Stomach (tissue), 9 donors: Measurements from ENCODE around the gene STON2. TPM values are rescaled to one million over a fixed set of nuclear protein-coding genes. Genes with fewer than 3 reads are reported as not detected.

Source experiments
- DNase-seq, 2 donors: peaks; one replicate each; pipeline versions ENCODE4 v3.0.0 to v3.0.0-alpha.2; 2013 to 2019
- H3K27ac ChIP-seq, 5 donors: fragments of 200-600 bp in 4 of 5; sonication (generic) in 4 of 5; one replicate each; pipeline ENCODE4 v1.5.1; 2013 to 2019; ENCODE audit warnings: mild to moderate bottlenecking in 1 of 5, moderate library complexity in 1 of 5
- H3K27me3 ChIP-seq, 3 donors: fragments of 200-600 bp; sonication (generic); one replicate each; pipeline ENCODE4 v1.5.1; 2017 to 2019; ENCODE audit warnings: mixed run types in 1 of 3
- H3K36me3 ChIP-seq, 4 donors: fragments of 200-600 bp; sonication (generic); 1 replicate in 3 of 4; 2 replicates in 1 of 4; pipeline ENCODE4 v1.5.1; 2016 to 2019
- H3K4me1 ChIP-seq, 4 donors: fragments of 200-600 bp; sonication (generic); one replicate each; pipeline ENCODE4 v1.5.1; 2016 to 2019
- H3K4me3 ChIP-seq, 4 donors: fragments of 200-600 bp; sonication (generic) in 3 of 4; one replicate each; pipeline ENCODE4 v1.5.1; 2016 to 2019; ENCODE audit warnings: mild to moderate bottlenecking in 1 of 4
- H3K9me3 ChIP-seq, 4 donors: fragments of 200-600 bp; sonication (generic); one replicate each; pipeline ENCODE4 v1.5.1; 2016 to 2019
- EP300 ChIP-seq: sonication (generic); formaldehyde crosslinking; IDR thresholded peaks from one replicate; pipeline ENCODE4 v1.6.1; 2017; ENCODE audit warnings: antibody characterized with exemption
- POLR2A ChIP-seq, 4 donors: fragments of 450-650 bp; IDR thresholded peaks; one replicate each; pipeline ENCODE4 v1.6.1; 2016; ENCODE audit warnings: antibody characterized with exemption in 4 of 4, control low read depth in 2 of 4, mild to moderate bottlenecking in 1 of 4, moderate library complexity in 1 of 4
- POLR2AphosphoS5 ChIP-seq, 3 donors: sonication (generic); formaldehyde crosslinking; IDR thresholded peaks; one replicate each; pipeline ENCODE4 v1.6.1; 2016; ENCODE audit warnings: antibody characterized with exemption in 3 of 3
- WGBS, 5 donors: extraction: QIAGEN DNeasy Blood & Tissue Kit in 3 of 5; methylation state at CpG; one replicate each; pipeline versions ENCODE4 v1.1.5 to v1.1.7; 2013 to 2018; 5-methylcytosine and 5-hydroxymethylcytosine counted together
- intact Hi-C: fragments of 100-400 bp; cut with DNase I; formaldehyde crosslinking; loops from one replicate; pipeline ENCODE4 v1.15.1; 2023; ENCODE audit warnings: low total_unique reads
- polyA plus RNA-seq, 3 donors: library from polyadenylated mRNA; stranded (reverse); fragments of 200-250 nt; gene quantifications; one replicate each; pipeline ENCODE4 v1.2.3, GENCODE V29; 2013
- total RNA-seq, 5 donors: library from RNA; depleted of rRNA; stranded (reverse); fragments of >200 nt; gene quantifications; one replicate each; pipeline versions ENCODE4 v1.1.0 to v1.2.3, GENCODE V29; 2014 to 2016
- TF ChIP-seq, protein P1 (sequence below), 7 experiments: fragments of 450-650 bp in 4 of 7; fragments of 200-600 bp in 3 of 7; sonication (generic) in 3 of 7; IDR thresholded peaks; one replicate each; pipeline ENCODE4 v1.5.1; 2016 to 2019; ENCODE audit warnings: antibody characterized with exemption in 7 of 7, control low read depth in 2 of 7, mild to moderate bottlenecking in 1 of 7
- donor health status: healthy with polysubstance abuse.
- donor health status: Bipolar disorder and iron deficiency.
- donor health status: healthy.

The STON2 gene
- total and polyA plus RNA-seq, 8 donors = 1.4 to 50.2 (median 8.3) TPM

DNA sequence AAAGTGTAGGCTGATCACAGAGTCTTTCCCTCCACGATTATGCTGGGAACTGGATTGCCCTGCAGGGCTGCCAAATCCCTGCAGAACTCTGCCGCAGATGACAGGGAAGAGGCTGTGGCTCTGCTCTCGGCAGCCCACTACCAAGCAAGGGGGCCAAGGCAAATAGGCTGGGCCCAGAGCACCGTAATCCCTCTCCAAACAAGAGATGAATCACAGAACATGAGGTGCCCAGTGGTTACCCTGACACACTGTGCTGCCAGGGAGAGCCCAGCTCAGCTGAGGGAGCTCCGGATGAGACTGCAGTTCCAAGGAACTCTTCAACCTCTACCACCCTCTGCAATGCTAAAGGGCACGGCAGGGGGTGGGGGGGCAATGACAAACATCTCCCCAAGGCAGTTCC, 33.9 kb downstream of the STON2 start:
- H3K36me3 ChIP-seq = no peaks in the 10 kb centered on the region
- H3K9me3 ChIP-seq = no peaks in the 10 kb centered on the region
- intact Hi-C loops = no loop called here
- no peak overlapping the region for H3K27ac ChIP-seq
- H3K27me3 ChIP-seq = no peaks in the 10 kb centered on the region
- peak; percentile 23 to 29 for DNase-seq
- no peak overlapping the region for H3K4me3 ChIP-seq
- WGBS, 5 donors = 34 to 41% (median 39%) methylated on average over 6 of the region's 6 CpGs
- TF ChIP-seq EP300 (no peak), POLR2A (IDR thresholded peaks at IDR 0.05) (no peak), POLR2AphosphoS5 (IDR thresholded peaks at IDR 0.05) (no peak)
- TF ChIP-seq, protein P1, sequence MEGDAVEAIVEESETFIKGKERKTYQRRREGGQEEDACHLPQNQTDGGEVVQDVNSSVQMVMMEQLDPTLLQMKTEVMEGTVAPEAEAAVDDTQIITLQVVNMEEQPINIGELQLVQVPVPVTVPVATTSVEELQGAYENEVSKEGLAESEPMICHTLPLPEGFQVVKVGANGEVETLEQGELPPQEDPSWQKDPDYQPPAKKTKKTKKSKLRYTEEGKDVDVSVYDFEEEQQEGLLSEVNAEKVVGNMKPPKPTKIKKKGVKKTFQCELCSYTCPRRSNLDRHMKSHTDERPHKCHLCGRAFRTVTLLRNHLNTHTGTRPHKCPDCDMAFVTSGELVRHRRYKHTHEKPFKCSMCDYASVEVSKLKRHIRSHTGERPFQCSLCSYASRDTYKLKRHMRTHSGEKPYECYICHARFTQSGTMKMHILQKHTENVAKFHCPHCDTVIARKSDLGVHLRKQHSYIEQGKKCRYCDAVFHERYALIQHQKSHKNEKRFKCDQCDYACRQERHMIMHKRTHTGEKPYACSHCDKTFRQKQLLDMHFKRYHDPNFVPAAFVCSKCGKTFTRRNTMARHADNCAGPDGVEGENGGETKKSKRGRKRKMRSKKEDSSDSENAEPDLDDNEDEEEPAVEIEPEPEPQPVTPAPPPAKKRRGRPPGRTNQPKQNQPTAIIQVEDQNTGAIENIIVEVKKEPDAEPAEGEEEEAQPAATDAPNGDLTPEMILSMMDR (IDR thresholded peaks at IDR 0.05) = no peak
- H3K4me1 ChIP-seq = no peaks in the 10 kb centered on the region

DNA sequence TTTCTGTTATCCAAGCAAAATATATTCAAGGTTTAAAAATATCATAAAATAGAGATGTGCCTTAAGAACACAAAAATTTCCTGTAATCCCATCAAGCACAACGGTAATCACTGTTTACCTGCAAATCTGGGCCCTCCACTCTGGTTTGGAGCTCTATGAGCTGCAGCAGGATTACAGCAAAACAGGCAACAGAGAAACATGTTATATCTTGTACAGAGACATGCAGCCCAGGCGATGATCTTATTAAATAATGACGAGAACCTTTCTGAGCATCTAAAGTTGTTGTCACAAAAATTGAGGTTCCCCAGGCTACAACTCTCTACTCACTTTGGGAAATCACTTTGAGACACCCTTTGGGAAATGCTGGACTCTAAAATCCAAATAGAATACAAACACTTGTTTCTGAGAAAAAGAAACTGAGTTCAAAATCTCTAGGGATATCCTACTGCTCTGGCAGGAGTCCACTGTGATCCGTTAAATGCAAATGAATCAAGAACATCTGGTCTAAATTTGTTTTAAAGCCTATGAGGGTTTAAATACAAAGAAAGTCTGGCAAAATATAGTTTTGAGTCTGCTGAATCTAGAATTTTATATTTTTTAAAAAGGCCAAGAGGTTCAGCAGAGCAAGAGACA, 36.3 kb downstream of the STON2 start:
- H3K36me3 ChIP-seq = no peaks in the 10 kb centered on the region
- no peaks in the 10 kb centered on the region for H3K4me1 ChIP-seq
- TF ChIP-seq, protein P1 (IDR thresholded peaks at IDR 0.05) = no peak
- no peak for TF ChIP-seq POLR2AphosphoS5 (IDR thresholded peaks at IDR 0.05)
- H3K9me3 ChIP-seq = no peaks in the 10 kb centered on the region
- DNase-seq = peak in 1 of 2 donors; percentile 48
- H3K27ac ChIP-seq = peak overlapping the region in 1 of 5 donors; percentile 1
- WGBS, 5 donors = 58 to 77% (median 62%) methylated on average over 4 of the region's 4 CpGs
- H3K27me3 ChIP-seq = no peaks in the 10 kb centered on the region
- intact Hi-C loops = no loop called here
- no peak overlapping the region for H3K4me3 ChIP-seq

DNA sequence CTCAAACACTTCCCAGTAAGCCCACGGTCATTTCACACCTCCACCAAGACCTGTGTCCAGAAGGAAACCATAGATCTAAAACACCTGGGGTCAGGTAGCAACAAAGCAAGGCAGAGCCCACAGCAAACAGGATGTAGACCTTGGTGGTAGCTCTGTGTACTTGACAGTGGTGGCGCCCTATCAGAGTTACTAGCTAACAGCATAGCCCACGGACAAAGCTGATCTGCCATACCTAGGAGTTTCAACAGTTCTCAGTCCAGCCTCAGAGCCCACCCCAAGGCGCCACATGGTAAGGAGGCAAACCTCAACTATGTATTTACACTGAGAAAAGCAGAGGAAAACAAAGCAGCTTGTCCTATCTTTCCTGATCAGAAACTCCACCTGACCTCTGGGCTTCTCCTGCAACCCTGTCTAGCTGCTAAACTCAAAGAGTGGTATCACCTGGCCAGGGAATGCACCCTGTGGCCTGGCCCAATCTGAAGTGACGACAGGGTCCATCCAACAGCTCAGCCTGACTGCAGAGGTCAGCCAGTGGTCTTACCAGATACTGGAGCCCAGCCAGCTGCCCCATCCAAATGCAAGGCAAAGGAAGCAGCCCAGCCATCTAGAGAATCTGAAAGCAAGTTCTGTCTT, 46.3 kb downstream of the STON2 start:
- H3K27ac ChIP-seq = no peak overlapping the region
- H3K4me3 ChIP-seq = no peak overlapping the region
- H3K27me3 ChIP-seq = no peaks in the 10 kb centered on the region
- no peaks in the 10 kb centered on the region for H3K36me3 ChIP-seq
- 70 to 93% (median 76%) methylated on average over 5 of the region's 5 CpGs for WGBS, 5 donors
- TF ChIP-seq, protein P1 (IDR thresholded peaks at IDR 0.05) = no peak
- TF ChIP-seq EP300 (no peak), POLR2AphosphoS5 (IDR thresholded peaks at IDR 0.05) (no peak), POLR2A (IDR thresholded peaks at IDR 0.05) (no peak)
- peaks cover 0 to 18% (median 14%) of the 10 kb centered on the region in 4 donors for H3K9me3 ChIP-seq
- DNase-seq = no peak
- H3K4me1 ChIP-seq = no peaks in the 10 kb centered on the region
- intact Hi-C loops = no loop called here

DNA sequence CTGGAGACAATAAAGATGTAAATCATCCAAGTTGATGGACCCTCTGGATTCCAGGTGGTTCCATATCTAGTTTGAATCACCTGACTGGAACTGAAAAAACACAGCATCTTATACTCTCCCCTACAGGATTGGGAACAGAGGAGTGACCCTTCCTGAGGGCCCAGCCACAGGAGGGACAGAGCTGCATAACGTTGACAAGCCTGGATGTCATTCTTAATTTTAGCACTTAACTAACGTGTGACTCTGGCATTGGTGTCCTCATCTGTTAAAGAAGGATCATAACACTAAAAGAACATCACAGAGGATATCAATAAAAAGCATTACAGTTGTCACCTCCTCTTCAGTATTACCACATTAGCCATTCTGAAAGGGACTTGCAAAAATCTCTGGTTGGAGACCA, 47.7 kb downstream of the STON2 start:
- 68 to 87% (median 79%) methylated on average over 2 of the region's 2 CpGs for WGBS, 5 donors

More for the DNA sequence above, 47.7 kb downstream of the STON2 start:
- no peak overlapping the region for H3K27ac ChIP-seq
- no peaks in the 10 kb centered on the region for H3K36me3 ChIP-seq
- H3K9me3 ChIP-seq = peaks cover 0 to 18% (median 14%) of the 10 kb centered on the region in 4 donors
- H3K27me3 ChIP-seq = no peaks in the 10 kb centered on the region
- no peak overlapping the region for H3K4me3 ChIP-seq
- no peaks in the 10 kb centered on the region for H3K4me1 ChIP-seq
- no peak for DNase-seq
- no peak for TF ChIP-seq EP300
- TF ChIP-seq POLR2A (IDR thresholded peaks at IDR 0.05) = no peak
- TF ChIP-seq, protein P1 (IDR thresholded peaks at IDR 0.05) = no peak
- TF ChIP-seq POLR2AphosphoS5 (IDR thresholded peaks at IDR 0.05) = no peak
- intact Hi-C loops = no loop called here
